HG03139 (cell line): ENCODE data around the gene ADGRV1.
"Not testable (repeated sequence)": the region's sequence is repeated elsewhere in the genome, so short reads cannot be mapped to it uniquely, and the experiment has no call there.

ENCODE experiments used
- ATAC-seq: cut with Tn5 transposase; IDR thresholded peaks from one replicate; pipeline ENCODE4 v1.9.1; 2021; ENCODE audit not compliant: unreplicated experiment

Gene ADGRV1

GRCh38 chr5:90703932-90704331, 145.3 kb downstream of the ADGRV1 start:
- no peak for ATAC-seq

DNA sequence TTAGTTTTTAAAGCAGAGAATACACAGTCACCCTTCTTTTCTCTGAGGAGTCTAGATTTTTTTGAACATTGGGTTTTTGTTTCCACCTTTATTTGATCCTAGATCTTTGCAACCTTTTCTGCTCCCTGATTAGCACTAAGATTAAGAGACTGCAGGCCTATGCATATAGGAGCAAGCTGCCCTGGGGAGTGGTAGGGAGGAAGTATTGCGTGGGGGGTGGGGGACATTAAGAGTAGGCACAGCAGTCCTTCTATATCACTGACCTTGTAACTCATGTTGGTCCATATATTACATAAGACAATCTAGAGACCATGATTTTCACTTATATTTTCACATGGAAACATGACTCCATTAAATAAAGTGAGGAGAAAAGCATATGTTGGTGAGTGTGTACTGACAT, 149.1 kb downstream of the ADGRV1 start:
- no peak for ATAC-seq

DNA sequence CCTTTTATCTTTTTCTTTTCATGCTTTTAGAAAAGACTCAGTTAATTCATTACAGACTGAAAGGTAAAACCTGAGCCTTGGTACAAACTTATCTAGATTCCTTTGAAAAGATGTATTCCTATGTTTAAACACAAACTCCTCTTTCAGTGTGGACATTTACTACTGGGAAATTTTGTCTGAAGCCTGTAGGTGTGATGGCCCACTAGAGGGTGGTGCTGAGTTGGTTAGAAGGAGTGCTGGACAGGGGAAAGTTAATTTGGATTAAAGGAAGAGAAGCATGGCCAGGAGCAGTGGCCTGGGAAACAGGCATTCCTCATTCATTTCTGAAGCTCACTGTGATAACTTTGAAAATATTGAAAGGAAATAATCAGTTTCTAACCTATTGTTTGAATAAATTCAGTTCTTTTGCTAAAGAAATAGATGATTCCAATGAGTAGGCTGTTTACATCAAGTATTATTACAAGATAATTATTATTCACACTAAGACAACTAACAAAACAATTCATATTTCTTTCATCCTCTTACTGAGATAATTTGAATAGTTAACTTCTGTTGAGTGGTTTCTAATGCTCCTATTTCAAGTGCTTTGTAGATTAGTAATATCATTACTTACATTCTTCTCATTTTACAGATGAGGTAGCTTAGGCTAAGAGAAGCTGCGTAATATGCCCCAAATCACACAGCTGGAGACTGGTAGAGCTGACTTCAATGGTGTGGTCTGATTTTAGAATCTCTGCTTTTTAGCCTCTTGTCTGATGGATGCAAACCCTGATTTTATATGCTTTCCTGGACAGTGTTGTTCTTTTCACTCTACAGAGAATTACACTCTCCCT, 150.9 kb downstream of the ADGRV1 start:
- ATAC-seq: peak; percentile 69

GRCh38 chr5:90718387-90718786, 159.8 kb downstream of the ADGRV1 start:
- no peak for ATAC-seq

- ATAC-seq: no peak
Observed at GRCh38 chr5:90739567-90739966, 181.0 kb downstream of the ADGRV1 start.

- ATAC-seq: no peak
Observed at GRCh38 chr5:90740244-90740799, 181.7 kb downstream of the ADGRV1 start.

GRCh38 chr5:90741022-90741564, 182.5 kb downstream of the ADGRV1 start:
- no peak for ATAC-seq

DNA sequence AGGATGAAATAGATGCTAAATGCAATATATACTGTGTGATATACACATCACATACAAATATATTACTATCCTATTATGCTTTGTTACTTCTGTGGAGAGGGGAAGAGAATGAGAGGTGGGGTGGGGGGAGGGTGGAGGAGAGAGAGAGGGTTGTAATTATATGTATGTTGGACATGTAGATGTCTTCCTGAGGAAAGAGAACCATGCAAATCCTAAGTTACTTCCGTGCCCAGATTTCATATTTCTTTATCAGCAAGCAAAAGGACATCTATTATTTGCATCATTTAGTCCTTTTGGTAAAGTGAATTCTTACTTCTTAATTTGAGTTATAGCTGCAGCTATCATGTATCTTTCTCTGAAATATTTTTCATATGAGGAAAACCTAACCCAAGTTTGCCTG, 187.5 kb downstream of the ADGRV1 start:
- no peak for ATAC-seq

DNA sequence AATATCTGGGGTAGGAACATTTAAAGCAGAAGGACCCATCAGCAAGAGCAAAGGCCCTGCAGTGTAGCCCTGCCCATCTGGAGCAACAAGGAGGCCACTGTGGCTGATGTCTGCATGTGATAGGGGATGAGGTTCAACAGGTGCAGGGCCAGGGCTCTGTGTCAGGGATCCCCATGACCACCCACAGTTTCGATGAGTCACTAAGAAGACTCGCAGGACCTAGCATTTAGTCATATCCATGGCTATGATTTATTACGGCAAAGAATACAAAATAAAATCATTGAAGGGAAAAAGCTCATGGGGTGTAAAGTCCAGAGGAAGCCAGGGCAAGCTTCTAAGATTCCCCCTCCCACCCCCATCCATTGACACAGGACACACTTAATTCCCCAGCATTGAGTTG, 188.6 kb downstream of the ADGRV1 start:
- no peak for ATAC-seq

DNA sequence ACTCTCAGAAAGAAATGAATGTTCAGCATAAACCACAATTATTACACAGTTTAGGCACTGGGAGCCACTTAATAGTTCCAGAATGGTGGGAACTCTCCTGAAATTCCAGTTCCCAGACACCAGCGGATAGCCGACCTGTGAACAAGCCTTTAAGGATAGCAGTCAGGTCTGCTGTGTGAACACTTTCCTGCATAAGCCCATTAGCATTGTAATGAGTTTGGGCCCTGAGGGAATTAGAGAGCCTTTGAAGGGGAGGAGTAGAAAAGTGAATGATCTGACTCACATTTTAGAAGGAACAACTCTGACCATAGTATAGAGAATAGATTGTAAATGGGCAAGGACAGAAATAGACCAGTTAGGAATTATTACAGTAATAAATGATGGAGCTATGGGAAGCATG, 189.1 kb downstream of the ADGRV1 start:
- no peak for ATAC-seq

- ATAC-seq: no peak
Observed at GRCh38 chr5:90759119-90759518, 200.5 kb downstream of the ADGRV1 start.

- ATAC-seq: no peak
Observed at GRCh38 chr5:90767710-90768109, 209.1 kb downstream of the ADGRV1 start.

GRCh38 chr5:90770006-90770541, 211.5 kb downstream of the ADGRV1 start:
- not testable (repeated sequence) for ATAC-seq

GRCh38 chr5:90777959-90778358, 219.4 kb downstream of the ADGRV1 start:
- ATAC-seq: no peak

- peak; percentile 87 for ATAC-seq
Observed at GRCh38 chr5:90783460-90784333, 225.1 kb downstream of the ADGRV1 start.

GRCh38 chr5:90786756-90787155, 228.2 kb downstream of the ADGRV1 start:
- ATAC-seq: no peak

GRCh38 chr5:90792725-90793124, 234.1 kb downstream of the ADGRV1 start:
- ATAC-seq: no peak

DNA sequence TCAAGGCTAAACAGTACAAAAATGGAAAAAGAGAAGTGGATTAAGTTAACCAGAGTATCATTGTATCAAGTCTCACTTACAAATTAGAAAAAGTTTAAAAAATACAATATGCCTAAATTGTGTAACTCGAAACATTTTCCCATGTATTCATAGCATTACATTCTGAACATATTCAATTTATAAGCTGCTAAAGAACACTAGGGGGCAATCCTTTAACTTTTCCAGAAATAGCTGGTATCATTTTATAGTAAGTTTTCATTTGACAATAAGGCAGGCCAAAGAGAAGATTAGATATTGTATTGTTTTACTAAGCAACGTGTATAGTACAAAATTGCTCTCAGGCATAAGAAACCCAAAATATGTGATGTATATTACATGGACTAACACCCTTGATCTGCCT, 234.6 kb downstream of the ADGRV1 start:
- ATAC-seq: no peak

GRCh38 chr5:90796919-90797318, 238.3 kb downstream of the ADGRV1 start:
- ATAC-seq: not testable (repeated sequence)

DNA sequence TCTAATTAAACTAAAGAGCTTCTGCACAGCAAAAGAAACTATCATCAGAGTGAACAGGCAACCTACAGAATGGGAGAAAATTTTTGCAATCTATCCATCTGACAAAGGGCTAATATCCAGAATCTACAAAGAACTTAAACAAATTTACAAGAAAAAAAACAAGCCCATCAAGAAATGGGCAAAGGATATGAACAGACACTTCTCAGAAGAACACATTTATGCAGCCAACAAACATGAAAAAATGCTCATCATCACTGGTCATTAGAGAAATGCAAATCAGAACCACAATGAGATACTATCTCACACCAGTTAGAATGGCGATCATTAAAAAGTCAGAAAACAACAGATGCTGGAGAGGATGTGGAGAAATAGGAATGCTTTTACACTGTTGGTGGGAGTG, 241.5 kb downstream of the ADGRV1 start:
- ATAC-seq: not testable (repeated sequence)

- not testable (repeated sequence) for ATAC-seq
Observed at GRCh38 chr5:90800515-90800914, 241.9 kb downstream of the ADGRV1 start.
